Cardiac muscle cell (in vitro differentiated cells and primary cell): ENCODE data around the gene CSNK1D. TPM values are rescaled to one million over a fixed set of nuclear protein-coding genes. Genes with fewer than 3 reads are reported as not detected.

ENCODE experiments used
- DNase-seq, 2 donors: peaks; one replicate each; pipeline versions ENCODE4 v3.0.0 to v3.0.0-alpha.2; 2010 to 2017; ENCODE audit warnings: low read depth in 1 of 2, low spot score in 1 of 2
- H3K27ac ChIP-seq: fragments of 200-600 bp; sonication (generic); 2 replicates; pipeline ENCODE4 v1.5.1; 2016
- H3K27me3 ChIP-seq: fragments of 200-600 bp; sonication (generic); 2 replicates; pipeline ENCODE4 v1.6.0; 2016; ENCODE audit warnings: control low read depth
- H3K36me3 ChIP-seq: fragments of 200-600 bp; sonication (generic); 2 replicates; pipeline ENCODE4 v1.5.1; 2016; ENCODE audit warnings: control low read depth
- H3K4me1 ChIP-seq: fragments of 200-600 bp; sonication (generic); 2 replicates; pipeline ENCODE4 v1.8.1; 2017; ENCODE audit warnings: low read depth, mild to moderate bottlenecking, mixed run types
- H3K4me3 ChIP-seq: fragments of 200-600 bp; sonication (generic); 2 replicates; pipeline ENCODE4 v1.5.1; 2016; ENCODE audit warnings: mild to moderate bottlenecking
- H3K9me3 ChIP-seq: fragments of 200-600 bp; sonication (generic); 2 replicates; pipeline ENCODE4 v1.5.1; 2017; ENCODE audit warnings: low read depth, mild to moderate bottlenecking, control low read depth
- CTCF ChIP-seq: IDR thresholded peaks from 2 replicates; pipeline ENCODE4 v1.5.1; 2012; ENCODE audit warnings: low read depth, mild to moderate bottlenecking, low read length
- polyA plus RNA-seq: library from polyadenylated mRNA; unstranded; fragments of >200 nt; fragmentation: Nextera tagmentation; extraction: Ambion mirVana; gene quantifications from 2 replicates; pipeline ENCODE4 v1.2.1, GENCODE V29; 2016
- total RNA-seq: library from RNA; depleted of rRNA; stranded (reverse); fragments of >200 nt; gene quantifications from 2 replicates; pipeline ENCODE4 v1.2.3, GENCODE V29; 2016

The CSNK1D gene
- total and polyA plus RNA-seq, 2 experiments from 2014 or later: 53.1 to 106 TPM

- no peak for TF ChIP-seq CTCF
- no peaks in the 10 kb centered on the region for H3K27me3 ChIP-seq
- no peaks in the 10 kb centered on the region for H3K4me1 ChIP-seq
- H3K36me3 ChIP-seq: peaks cover 4% of the 10 kb centered on the region
- no peak overlapping the region for H3K4me3 ChIP-seq
- DNase-seq: peak in 1 of 2 donors; percentile 63
- no peaks in the 10 kb centered on the region for H3K9me3 ChIP-seq
- no peak overlapping the region for H3K27ac ChIP-seq
Observed at GRCh38 chr17:82204831-82205719, 68.4 kb downstream of the CSNK1D start.

DNA sequence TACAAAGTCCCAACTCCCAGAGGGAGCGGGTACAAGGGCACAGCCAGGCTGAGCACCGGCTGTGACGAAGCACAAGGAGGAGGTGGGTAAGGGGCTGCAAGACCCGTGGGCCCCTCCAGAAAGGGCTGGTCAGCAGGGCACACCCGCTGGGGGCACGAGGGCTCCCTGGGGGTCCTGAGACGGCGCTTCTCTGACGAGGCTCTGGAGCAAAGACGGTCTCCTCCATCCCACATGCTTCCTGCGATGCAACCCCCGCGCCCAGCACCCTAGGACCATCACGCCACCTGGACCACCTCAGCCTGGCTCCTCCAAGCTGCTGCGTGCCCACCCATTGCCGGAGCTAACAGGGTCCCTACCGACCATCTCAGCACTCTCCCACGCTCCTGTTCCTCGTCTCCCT lies 69.6 kb downstream of the CSNK1D start:
- TF ChIP-seq CTCF: no peak
- H3K27ac ChIP-seq: no peak overlapping the region
- H3K27me3 ChIP-seq: no peaks in the 10 kb centered on the region
- no peaks in the 10 kb centered on the region for H3K4me1 ChIP-seq
- peaks cover 4% of the 10 kb centered on the region for H3K36me3 ChIP-seq
- H3K4me3 ChIP-seq: no peak overlapping the region
- no peak for DNase-seq
- H3K9me3 ChIP-seq: no peaks in the 10 kb centered on the region

DNA sequence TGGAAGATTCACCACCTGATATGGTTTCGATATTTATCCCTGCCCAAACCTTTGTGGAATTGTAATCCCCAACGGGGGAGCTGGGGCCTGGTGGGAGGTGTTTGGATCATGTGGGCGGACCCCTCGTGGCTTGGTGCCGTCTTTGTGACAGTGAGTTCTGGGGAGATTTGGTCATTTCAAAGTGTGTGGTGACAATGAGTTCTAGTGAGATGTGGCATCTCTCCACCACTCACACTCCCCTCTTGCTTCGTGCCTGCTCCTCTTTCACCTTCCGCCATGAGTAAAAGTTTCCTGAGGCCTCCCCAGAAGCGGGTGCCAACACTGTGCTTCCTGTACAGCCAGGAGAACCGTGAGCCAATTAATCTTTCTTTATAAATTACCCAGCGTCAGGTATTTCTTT lies 70.5 kb downstream of the CSNK1D start:
- no peak for TF ChIP-seq CTCF
- H3K27ac ChIP-seq: no peak overlapping the region
- no peak overlapping the region for H3K4me3 ChIP-seq
- no peaks in the 10 kb centered on the region for H3K4me1 ChIP-seq
- DNase-seq: no peak
- H3K36me3 ChIP-seq: peaks cover 4% of the 10 kb centered on the region
- no peaks in the 10 kb centered on the region for H3K9me3 ChIP-seq
- H3K27me3 ChIP-seq: no peaks in the 10 kb centered on the region

- Histone ChIP-seq H3K4me3 (no peak overlapping the region), H3K4me1 (no peaks in the 10 kb centered on the region), H3K27ac (no peak overlapping the region), H3K9me3 (no peaks in the 10 kb centered on the region), H3K36me3 (peaks cover 7% of the 10 kb centered on the region), H3K27me3 (no peaks in the 10 kb centered on the region)
- TF ChIP-seq CTCF: no peak
- DNase-seq: no peak
Observed at GRCh38 chr17:82201498-82201910, 72.0 kb downstream of the CSNK1D start.

DNA sequence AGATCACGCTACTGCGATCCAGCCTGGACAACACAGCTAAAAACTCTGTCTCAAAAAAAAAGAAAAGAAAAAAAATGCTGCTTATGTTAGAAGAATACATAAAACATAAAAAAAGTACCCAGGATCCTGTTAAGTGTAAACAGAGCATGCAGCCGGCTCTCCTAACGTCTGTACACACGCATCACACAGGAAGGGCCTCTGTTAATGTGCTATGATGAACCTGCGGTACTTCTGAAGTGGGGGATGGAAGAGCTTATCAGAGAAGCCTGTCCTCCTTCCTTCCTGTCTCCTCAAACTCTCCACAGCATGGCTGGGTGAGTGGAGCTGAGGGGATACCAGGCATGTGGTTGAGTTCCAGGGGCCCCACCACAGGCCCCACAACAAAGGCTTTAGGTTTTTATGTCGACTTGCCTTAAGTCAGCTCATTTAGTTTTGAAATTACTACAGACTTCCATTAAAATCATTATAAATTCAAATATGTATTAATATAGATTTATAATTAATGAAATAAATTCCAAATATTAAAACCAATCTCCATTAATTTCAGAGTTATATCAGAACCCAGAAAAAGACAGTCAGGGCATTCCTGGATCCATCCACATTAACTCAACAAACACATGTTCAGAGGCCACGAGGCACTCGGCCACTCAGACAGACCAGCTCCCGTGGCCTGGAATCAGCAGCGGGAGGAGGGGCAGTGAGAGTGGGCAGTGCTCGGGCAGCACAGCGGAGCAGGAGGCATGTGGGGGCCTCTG lies 72.6 kb downstream of the CSNK1D start:
- Histone ChIP-seq H3K9me3 (no peaks in the 10 kb centered on the region), H3K4me3 (no peak overlapping the region), H3K27ac (no peak overlapping the region), H3K36me3 (peaks cover 10% of the 10 kb centered on the region), H3K27me3 (no peaks in the 10 kb centered on the region), H3K4me1 (no peaks in the 10 kb centered on the region)
- no peak for TF ChIP-seq CTCF
- DNase-seq: peak in 1 of 2 donors; percentile 13
